Activated T-cell treated with anti-CD3 and anti-CD28 coated beads, Interleukin-2, amount 50 U/mL, for 48 hours (primary cell): ENCODE data around the gene ZBTB16.

Experiments used
- DNase-seq, 2 experiments: peaks; one replicate each; pipeline ENCODE4 v3.0.0-alpha.2; 2020

The ZBTB16 gene

DNA sequence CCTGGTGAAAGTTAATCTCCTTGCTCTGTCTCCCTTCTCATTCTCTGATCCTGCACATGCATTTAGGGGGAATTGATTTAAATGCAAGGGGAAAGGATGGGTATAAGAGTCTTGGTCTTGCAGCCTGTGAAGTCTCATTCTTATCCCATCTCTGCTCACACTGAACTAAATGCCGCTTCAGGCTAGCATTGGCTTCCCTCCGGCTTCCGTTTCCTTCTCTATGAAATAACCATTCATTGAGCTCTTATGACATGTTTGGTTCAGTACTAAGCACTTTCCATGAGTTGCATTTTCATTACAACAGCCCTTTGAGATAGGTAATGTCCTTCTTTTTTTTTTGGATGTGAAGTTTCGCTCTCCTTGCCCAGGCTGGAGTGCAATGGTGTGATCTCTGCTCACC is 5.6 kb downstream of the ZBTB16 start:
- DNase-seq, result no peak

DNA sequence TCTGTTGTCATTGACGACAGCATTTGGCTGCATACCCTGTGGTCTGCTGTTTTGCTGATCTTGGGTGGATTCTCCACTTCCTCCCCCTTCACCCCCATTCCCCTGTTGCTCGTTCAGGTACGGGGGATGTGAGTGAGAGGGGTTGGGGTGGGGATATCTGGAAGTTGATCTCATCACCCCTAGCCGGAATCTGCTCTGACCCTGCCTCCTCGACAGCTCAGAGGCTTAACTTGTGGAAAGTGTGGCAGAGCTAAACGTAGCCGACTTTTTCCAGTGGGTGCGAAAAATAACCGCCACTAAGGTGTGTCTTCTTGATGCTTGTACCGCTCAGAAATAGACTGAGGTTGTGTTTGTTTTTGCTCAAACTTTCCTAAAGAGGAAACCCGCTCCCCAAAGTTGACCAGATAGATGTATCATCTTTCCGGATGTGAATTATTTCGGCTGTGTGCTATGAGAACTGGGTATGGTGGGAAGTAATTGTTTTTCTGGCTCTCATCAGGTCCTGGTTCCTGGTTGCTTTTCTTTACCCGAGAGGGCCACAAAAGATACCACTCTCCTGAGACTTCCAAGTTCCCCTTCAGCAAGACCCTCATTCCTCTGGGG is 6.6 kb downstream of the ZBTB16 start:
- no peak for DNase-seq

- DNase-seq, result no peak
These were observed 8.8 kb downstream of the ZBTB16 start for GRCh38 chr11:114068327-114068726.

DNA sequence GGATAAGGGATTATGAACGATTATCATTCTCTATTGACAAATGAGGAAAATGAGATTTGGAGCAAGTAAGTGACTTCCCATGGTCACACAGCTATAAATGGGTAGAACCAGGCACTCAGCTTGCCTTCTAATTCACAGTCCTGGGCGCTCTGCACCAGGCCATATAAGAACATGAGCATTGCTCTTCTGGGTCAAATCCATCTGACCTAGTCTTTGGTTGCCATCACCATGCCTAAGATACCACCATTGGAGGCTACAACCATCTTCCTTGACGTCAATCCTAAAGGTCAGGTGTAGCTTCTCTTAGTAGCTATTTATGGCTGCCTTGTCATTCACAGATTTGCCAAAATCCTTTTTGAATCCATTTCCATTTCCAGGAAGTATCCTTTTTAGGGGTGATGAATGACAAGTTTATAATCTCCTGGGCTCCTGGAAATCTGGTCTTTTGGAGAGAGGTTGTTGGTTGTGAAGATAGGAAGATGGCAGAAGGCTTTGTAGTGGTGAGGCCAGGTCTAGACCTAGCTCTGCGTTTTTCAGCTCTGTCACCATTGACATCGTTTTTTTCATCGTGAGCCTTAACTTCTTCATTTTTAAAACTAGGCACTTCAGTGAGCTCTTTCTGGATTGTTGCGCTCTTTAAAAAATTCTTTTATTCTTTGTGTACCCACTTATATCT is 11.1 kb downstream of the ZBTB16 start:
- DNase-seq, result no peak

DNA sequence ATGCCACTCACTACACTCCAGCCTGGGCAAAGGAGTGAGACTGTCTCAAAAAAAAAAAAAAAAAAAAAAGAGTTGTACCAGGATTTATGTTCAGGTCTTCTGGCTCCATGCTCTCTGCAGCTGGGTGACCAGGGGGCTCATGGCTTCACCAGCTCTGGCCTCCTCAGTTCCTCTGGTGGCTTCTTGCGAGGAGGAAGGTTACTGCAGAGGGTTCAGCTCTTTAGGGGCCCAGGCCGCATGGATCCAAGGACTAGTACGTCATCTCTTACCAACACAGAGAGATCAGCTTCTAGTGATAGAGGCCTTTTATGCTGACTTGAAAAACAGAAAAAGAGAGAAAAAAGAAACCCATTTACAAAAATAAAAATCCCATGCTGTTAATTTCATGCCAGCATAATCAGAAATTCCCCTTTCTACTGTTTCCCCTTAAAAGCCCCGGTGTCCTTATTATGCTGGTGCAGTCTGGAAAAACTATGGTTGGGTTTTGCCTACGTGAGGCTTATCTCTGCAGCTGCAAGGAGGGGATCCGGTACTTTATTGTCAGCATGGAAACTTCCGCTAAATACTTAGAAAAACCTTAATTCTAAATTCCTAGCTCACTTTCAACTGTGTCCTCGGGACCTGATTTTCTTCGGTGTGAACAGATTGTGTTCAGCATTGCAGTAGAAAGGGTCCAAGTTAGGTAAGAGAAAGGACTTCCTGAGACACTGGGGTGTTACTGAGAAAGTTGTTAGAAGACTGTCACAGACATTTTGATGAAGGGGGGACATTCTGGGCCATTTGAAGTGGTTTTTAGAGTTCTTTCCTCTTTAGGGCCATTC is 13.7 kb downstream of the ZBTB16 start:
- no peak for DNase-seq

DNA sequence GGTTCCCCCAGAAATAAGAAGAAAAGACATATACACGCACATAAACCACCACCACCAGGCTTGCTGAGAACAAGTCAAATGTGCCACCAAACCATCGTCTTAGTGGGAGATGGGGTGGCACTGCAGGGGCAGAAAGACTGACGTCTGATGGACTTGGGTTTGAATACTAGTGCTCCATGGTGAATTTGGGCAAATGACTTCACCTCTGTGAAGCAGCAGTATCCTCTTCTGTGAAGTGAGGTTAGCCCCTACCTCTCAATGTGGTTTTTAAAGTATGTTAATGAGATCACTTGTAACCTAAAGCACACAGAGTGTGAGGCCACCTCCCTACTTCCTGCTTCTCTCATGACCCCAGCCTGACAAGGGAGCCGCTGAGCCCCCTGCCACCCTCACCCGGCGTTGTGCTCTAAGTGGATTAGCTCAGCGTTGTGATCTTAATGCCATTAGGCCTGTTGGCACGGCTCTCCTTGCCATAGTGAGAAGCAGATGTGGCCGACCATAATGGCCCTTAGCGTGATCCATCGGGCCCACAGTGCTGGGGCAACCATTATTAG is 14.4 kb downstream of the ZBTB16 start:
- no peak for DNase-seq

GRCh38 chr11:114074546-114075343 is 15.2 kb downstream of the ZBTB16 start:
- no peak for DNase-seq

DNA sequence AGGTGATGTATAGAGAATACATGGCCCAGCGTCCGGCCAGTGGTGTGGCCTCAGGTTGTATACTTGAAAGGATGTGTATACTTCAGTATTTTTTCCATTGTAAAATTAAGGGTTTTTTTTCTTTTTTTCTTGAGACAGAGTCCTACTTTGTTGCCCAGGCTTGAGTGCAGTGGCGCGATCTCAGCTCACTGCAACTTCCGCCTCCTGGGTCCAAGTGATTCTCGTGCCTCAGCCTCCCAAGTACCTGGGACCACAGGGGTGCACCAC is 15.8 kb downstream of the ZBTB16 start:
- DNase-seq, result no peak

- DNase-seq, result peak; percentile 49 to 61
These were observed 16.5 kb downstream of the ZBTB16 start for GRCh38 chr11:114075891-114076441.

DNA sequence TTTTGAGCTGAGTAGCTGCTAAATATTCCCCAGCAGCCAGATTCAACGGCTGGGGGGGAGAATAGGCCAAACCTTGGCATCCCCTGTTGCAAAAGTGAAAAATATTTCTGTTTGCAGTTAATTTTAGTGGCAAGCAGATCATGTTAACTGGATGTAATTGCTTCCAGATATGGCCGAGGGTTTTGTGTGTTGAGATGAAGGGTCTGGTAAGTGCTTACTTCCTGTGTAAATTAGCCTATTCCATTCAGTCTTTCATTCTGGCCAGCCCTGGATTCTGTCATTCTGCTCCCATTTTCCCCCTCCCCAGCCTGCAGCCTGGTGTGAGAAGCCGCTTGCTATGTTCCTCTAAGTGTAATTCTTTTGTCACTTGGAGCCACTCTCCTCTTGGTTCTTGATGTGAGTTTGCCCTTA is 17.4 kb downstream of the ZBTB16 start:
- no peak for DNase-seq

DNA sequence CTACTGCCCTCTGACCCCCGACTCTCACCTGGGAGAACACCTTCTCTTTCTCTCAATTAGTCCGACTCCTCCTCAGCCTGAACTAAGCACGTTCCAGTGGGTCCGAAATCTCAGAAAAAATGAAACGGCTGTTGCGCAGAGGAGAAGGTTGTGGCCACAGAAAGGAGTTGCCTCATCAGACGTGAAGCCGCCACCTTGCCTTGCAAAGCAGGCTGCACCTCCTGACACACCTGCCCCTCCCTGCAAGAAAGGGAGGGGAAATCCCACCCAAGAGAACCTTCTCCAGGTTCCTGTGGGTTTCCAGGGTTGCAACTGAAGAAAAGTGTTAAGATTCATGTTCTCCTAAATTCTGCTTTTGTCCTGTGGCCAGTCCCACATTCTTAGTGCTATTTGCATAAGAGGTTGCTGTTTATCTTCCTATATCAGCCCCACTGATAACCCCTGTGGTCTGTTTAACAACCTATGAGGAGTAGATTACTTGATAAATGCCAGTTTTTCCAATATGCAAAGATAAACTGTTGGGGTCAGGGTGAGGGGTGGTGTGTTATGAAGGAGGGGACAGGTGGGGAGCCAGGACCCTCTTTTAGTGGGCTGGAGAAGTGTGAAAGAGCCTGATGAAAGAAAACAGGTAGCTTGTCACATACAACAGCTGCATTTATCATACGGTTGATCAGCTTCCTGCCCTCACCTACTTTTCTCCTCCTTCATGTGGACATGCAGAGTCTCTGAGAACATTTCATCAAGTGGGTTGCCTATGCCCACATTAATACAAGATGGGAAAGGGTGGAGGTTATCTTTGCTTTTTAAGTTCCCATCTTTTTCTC is 18.2 kb downstream of the ZBTB16 start:
- peak in 1 of 2 experiments; percentile 40 for DNase-seq

- no peak for DNase-seq
These were observed 18.9 kb downstream of the ZBTB16 start for GRCh38 chr11:114078423-114078822.

- no peak for DNase-seq
These were observed 20.1 kb downstream of the ZBTB16 start for GRCh38 chr11:114079511-114080065.

DNA sequence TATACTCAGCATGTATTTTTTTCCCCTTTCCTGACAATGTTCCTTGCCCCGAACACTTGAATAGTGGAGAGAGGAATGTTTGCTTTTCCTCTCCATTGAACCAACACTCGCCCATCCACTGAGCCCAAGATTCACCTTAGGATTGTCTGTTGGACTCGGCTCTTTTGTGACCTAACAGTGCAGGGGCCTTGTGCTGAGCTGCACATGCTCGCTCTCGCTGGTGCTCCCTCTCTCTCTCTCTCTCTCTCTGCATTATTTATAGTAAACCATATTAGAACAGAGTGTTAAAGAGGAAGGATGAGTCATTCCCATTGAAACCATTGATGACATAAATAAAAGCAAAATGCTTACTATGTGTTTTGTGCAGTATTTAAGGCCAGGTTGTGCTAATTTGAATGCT is 20.7 kb downstream of the ZBTB16 start:
- no peak for DNase-seq

DNA sequence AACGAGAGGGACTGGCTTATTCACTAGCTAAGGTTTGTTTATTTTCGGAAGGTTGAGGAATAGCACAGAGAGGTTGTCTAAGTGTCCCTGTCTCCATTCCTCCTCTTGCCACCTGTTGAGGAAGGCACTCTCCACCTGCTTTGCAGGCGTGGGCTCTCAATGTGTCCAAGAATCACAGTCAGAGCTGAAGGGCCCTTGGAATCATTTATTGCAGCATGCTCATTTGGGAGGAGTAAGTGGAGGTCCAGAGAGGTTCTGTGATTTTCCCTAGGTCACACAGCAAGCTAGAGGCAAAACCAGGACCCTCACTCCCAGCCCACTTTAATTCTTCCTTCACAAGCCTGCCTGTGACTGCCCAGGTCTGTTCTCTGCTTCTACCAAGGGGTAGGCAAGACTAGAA is 21.3 kb downstream of the ZBTB16 start:
- no peak for DNase-seq

DNA sequence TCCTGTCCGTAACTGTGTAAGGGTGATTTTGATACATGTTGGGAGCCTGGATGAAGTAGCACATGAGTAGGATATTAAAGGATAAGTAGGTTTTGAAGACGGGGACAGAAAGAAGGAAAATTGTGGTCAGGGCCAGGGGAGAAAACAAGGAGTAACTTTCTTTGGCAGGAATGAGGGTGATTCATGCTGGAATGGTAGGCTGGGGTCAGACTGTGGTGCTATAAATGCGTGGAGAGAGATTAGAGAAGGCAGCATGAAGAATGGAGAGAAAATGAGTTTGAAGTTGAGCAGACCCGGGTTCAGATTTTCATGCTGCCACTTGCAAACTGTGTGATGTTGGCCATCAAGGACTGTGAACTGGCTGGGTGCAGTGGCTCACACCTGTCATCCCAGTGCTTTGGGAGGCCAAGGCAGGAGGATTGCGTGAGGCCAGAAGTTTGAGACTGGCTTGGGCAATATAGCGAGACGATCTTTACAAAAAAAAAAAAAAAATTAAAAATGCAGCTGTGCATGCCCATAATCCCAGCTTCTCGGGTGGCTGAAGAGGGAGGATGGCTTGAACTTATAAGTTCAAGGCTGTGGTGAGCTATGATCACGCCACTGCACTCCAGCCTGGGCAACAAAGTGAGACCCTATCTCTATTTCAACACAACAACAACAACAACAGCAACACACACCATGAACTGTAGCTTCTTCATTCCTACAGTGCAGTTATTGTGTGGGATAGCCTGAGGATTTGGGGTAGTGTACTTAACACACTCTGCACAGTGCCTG is 22.3 kb downstream of the ZBTB16 start:
- DNase-seq, result no peak

GRCh38 chr11:114082415-114082748 is 22.9 kb downstream of the ZBTB16 start:
- no peak for DNase-seq

DNA sequence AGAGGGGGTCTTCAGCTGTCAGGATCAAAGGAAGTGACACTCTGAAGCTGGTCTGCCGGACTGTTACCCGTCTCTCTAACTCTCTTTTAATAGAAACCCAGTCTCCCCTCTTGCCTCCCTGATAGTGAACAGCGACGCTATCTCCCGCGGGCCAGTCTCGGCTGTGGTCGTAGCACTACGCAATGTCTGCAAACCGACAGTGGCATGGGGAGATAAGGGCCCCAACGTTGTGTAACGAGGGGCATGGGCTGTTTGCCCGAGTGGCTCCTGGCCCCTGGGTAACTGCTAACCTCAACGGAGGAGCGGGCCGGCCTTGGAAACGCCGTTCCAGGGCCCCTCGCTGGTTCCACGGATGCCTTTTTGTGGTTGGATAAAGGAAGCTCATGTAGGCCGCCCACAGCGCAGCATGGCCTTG is 23.3 kb downstream of the ZBTB16 start:
- DNase-seq, result no peak

DNA sequence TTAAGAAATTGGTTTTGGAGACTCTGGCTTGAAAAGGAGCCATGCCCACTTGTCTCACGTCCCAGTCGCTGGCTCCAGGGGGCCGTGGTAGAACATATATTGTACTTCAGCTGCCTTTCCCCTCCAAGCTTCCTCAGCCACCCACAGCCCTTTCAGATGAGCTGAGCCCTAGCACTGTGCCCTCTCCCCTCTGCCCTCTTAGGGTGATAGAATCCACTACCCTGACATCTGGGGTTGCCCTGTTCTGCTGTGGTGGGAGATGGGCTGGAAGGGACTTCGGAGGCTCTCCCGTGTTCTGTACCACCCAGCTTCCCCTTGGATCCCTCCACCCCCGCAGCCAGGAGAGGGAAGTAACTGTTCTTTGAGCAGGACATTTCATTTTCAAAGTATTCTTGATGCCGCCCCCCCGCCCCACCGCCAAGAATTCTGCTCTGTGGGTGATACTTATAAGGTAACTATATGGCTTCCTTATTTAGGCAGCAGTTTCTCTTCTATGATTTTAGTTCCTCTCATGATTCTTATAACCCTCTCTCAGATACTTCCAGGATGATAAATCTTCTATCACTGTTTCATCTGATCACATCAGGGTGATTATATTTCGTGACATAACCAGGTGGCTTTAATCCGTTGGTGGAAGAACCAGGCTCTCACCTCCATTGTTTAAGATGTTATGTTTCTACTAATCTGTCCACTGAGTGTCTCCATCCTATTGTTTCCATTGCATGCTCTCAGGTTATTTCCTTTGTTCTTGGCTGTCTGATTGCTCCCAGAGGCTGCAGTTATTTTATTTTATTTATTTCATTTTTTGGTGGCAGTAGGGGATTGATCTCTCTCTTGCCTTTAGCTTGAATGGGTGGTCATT is 24.1 kb downstream of the ZBTB16 start:
- DNase-seq, result no peak

DNA sequence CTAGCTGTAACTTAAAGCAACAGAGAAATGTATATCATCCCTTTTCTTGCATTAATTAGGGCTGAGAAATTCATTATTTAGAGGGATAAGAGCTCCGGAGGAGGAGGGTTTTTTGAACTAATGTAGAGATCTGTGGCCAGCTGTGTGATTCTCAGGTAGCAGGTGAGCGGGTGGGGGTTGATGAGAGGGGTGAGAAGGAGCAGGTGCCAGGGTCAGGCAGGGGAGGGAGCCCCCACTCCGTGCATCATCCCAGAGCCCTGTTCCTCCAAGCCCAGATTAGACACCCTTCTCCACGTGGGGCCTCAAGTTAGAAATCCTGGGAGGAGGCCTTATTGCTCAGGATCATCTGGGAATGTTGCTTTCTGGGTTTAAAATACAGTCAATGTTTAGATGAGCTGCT is 24.9 kb downstream of the ZBTB16 start:
- no peak for DNase-seq
